ENCODE data around the gene SLCO4A1. TPM values are rescaled to one million over a fixed set of nuclear protein-coding genes. Genes with fewer than 3 reads are reported as not detected.

SLCO4A1 gene
- total and polyA plus RNA-seq, 9 of the 15 experiments (the other 6 are each of a cell fraction or from before 2014, with no cell fraction given): 1.6 to 21.9 (median 12.8) TPM

GRCh38 chr20:62685781-62686555 lies 43.7 kb downstream of the SLCO4A1 start (continued):
- TF ChIP-seq ZBTB12 (CRISPR knock-in tag; IDR thresholded peaks at IDR 0.05) (no peak), SAFB (IDR thresholded peaks at IDR 0.05; ENCODE audit: borderline replicate concordance, low read depth, low read length) (no peak), ZNF695 (CRISPR knock-in tag; IDR thresholded peaks at IDR 0.05) (no peak), CBX8 (IDR thresholded peaks at IDR 0.05; ENCODE audit: borderline replicate concordance, extremely low read depth, low read depth, low read length, poor library complexity, severe bottlenecking) (no peak), PKNOX1 (IDR thresholded peaks at IDR 0.05) (peak; percentile 91), ZNF561 (CRISPR knock-in tag; conservative IDR thresholded peaks at IDR 0.05) (no peak), JUND (IDR thresholded peaks at IDR 0.05; ENCODE audit: borderline replicate concordance, low read depth, low read length) (peak; percentile 43), JUND (tag; IDR thresholded peaks at IDR 0.05; ENCODE audit: borderline replicate concordance, low read depth, low read length) (peak; percentile 37; the same call in 1 of the 3 replicates), TEAD1 (CRISPR knock-in tag; IDR thresholded peaks at IDR 0.05) (peak in 1 of 2 experiments; percentile 55; a peak in 1 of 4 replicates), ZBTB33 (CRISPR knock-in tag; IDR thresholded peaks at IDR 0.05) (peak; percentile 33; the same call in 1 of the 2 replicates), GTF2F1 (IDR thresholded peaks at IDR 0.05; ENCODE audit: low read depth, low read length) (no peak), MCM3 (IDR thresholded peaks at IDR 0.05) (no peak), BHLHE40 (IDR thresholded peaks at IDR 0.05; ENCODE audit: low read length) (peak; percentile 74), RNF219 (CRISPR knock-in tag; IDR thresholded peaks at IDR 0.05) (no peak), ESRRB (CRISPR knock-in tag; IDR thresholded peaks at IDR 0.05; ENCODE audit: borderline replicate concordance) (no peak)
- TF ChIP-seq, protein P1, sequence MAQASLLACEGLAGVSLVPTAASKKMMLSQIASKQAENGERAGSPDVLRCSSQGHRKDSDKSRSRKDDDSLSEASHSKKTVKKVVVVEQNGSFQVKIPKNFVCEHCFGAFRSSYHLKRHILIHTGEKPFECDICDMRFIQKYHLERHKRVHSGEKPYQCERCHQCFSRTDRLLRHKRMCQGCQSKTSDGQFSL (CRISPR knock-in tag; IDR thresholded peaks at IDR 0.05): no peak
- TF ChIP-seq, protein P1 (tag; IDR thresholded peaks at IDR 0.05): no peak
- TF ChIP-seq, protein P2, sequence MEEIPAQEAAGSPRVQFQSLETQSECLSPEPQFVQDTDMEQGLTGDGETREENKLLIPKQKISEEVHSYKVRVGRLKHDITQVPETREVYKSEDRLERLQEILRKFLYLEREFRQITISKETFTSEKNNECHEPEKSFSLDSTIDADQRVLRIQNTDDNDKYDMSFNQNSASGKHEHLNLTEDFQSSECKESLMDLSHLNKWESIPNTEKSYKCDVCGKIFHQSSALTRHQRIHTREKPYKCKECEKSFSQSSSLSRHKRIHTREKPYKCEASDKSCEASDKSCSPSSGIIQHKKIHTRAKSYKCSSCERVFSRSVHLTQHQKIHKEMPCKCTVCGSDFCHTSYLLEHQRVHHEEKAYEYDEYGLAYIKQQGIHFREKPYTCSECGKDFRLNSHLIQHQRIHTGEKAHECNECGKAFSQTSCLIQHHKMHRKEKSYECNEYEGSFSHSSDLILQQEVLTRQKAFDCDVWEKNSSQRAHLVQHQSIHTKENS (CRISPR knock-in tag; IDR thresholded peaks at IDR 0.05): no peak

Data from K562 (cell line).